SW 1271 (cell line): ENCODE results near the gene GPHN.
"Not testable (repeated sequence)": the region's sequence is repeated elsewhere in the genome, so short reads cannot be mapped to it uniquely, and the experiment has no call there.

ENCODE experiments used
- DNase-seq, 2 experiments: peaks; one replicate each; lab custom pipeline; 2025; lab: John Stamatoyannopoulos, UW

The GPHN gene

GRCh38 chr14:66502836-66503235 lies 5.1 kb upstream of the GPHN start:
- not testable (repeated sequence) for DNase-seq

DNA sequence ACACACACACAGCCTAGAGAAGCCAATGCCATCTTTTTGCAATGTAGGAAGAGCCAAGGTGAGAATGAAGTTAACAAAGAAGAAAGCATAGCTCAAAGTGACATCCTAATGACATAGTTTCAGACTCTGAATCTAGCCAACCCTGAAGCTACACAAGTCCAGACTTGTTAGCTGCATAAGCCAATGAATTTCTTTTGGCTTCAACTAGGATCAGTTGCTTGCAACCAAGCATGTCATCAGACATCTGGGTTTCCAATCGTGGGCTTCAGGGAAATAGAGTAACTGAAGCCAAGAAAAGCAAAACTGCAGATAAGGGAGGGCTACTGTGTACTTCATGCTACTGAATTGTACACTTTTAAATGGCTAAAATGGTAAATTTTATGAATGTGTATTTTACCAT lies 4.4 kb upstream of the GPHN start:
- DNase-seq: no peak

GRCh38 chr14:66507181-66507721 lies 696 bp upstream of the GPHN start:
- peak; percentile 30 to 79 for DNase-seq

- DNase-seq: no peak
Measured at GRCh38 chr14:66508547-66508845, 549 bp downstream of the GPHN start.

- DNase-seq: peak in 1 of 2 experiments; percentile 22
Measured at GRCh38 chr14:66508846-66509621, 1.1 kb downstream of the GPHN start.

GRCh38 chr14:66509874-66510273 lies 1.9 kb downstream of the GPHN start:
- DNase-seq: no peak

DNA sequence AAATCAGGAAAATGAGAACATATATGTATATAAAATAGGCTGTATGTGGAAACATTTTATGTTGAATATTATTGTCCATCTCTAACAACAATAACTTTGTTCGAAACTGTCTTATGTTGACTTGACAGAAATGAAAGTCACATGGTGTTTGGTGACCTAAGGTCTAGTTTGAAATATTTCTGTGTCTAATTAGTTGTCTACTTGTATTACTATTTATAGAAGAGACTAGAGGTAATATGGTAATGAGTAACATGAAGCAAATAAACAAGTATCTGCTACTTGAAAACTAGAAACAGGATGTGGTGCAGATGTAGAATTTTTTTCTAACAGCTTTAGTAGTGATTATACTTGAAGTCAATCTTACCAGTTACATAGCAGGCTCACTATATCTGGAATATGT lies 3.9 kb downstream of the GPHN start:
- no peak for DNase-seq

DNA sequence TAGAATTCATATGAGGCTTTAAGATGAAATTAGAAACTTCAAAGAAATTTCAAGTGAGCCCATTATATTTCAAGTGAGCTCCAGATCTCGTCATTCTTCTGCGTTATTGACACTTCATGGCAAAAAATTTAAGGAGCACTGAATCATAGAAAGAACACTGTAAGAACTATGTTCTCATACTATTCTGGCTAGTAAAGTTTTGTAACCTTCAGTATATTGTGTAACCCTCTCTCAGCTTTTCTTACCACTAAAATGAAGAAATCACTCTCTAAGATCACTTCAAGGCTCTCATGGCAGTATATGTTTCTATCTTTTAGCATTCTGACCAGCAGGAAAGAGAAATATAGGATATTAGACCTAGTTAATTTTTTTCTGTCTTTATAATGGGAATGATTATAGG lies 6.3 kb downstream of the GPHN start:
- DNase-seq: no peak

GRCh38 chr14:66530526-66530925 lies 22.6 kb downstream of the GPHN start:
- DNase-seq: no peak

- DNase-seq: no peak
Measured at GRCh38 chr14:66539034-66539433, 31.1 kb downstream of the GPHN start.

DNA sequence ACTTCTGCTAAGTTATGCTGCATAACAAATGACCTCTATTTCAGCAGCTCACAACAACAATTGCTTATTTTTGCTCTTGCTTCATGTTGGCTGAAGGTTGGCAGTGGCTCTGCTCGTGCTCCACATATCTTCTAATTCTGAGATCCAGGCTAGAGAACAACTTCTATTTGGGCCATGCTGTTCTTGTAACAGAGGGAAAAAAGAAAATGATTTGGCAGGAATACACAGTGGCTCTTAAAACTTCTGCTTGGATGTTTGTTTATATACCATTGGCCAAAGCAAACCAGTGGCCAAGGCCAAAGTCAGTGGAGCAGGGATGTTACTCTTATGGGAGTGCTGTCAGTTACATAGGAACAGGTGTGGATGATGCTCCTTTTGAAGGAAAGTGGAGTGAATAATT lies 32.1 kb downstream of the GPHN start:
- DNase-seq: no peak

DNA sequence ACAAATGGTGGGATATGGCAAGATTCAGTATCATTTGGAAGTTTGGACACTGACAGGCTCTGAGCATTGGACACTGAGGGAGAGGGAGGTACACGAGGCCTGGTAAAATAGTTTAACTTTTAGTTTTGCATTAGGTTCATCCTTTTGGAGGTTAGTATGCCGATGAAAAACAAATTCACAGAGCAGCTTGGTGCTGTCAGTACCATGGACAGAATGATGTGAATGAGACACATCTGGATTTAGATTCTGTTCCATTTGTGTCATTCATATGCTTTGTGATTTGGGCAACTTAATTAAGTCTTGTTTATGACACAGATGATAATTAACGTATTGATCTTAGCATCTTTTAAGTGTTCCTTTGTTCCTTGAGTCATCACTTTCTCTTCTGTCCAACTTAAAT lies 33.7 kb downstream of the GPHN start:
- DNase-seq: no peak

DNA sequence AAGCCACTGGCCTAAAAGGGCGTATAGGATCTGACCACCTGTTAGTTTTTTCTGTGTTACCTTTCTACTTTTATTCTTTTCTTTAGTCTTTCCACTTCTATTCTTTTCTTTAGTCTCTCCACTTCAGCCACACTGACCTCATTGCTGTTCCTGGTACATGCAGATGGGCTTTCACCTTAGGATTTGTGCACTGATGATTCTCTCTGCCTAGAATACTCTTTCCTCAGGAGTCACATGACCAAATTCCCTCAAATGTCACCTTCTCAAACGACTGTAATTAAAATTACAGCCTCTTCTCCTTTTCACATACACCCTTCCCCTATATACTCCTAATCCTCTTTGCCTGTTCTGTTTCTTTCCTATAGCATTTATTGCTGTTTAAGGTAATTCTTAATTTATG lies 36.0 kb downstream of the GPHN start:
- DNase-seq: no peak

DNA sequence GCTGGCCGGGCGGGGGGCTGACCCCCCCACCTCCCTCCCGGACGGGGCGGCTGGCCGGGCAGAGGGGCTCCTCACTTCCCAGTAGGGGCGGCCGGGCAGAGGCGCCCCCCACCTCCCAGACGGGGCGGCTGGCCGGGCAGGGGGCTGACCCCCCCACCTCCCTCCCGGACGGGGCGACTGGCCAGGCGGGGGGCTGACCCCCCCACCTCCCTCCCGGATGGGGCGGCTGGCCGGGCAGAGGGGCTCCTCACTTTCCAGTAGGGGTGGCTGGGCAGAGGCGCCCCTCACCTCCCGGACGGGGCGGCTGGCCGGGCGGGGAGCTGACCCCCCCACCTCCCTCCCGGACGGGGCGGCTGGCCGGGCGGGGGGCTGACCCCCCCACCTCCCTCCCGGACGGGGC lies 37.2 kb downstream of the GPHN start:
- not testable (repeated sequence) for DNase-seq

GRCh38 chr14:66545751-66546150 lies 37.8 kb downstream of the GPHN start:
- not testable (repeated sequence) for DNase-seq

GRCh38 chr14:66563731-66564130 lies 55.8 kb downstream of the GPHN start:
- no peak for DNase-seq

DNA sequence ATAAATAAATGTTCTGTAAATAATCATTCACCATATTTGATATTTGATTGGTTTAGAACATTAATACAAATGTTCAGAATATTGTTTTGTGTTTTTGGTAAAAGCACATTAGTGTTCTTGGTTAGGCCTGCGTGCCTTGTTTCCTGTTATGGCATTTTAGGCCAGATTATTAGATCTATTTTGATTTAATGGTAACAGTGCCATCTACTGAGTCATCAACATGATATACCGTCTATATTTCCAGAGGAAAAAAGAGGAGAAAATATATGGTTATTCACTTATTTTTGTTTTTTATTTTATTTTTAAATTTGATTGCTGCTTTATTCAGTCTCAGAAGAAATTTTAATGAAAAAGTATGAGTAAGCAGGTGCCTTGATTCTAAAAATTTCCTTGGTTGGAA lies 60.3 kb downstream of the GPHN start:
- no peak for DNase-seq

- no peak for DNase-seq
Measured at GRCh38 chr14:66572826-66573225, 64.9 kb downstream of the GPHN start.

DNA sequence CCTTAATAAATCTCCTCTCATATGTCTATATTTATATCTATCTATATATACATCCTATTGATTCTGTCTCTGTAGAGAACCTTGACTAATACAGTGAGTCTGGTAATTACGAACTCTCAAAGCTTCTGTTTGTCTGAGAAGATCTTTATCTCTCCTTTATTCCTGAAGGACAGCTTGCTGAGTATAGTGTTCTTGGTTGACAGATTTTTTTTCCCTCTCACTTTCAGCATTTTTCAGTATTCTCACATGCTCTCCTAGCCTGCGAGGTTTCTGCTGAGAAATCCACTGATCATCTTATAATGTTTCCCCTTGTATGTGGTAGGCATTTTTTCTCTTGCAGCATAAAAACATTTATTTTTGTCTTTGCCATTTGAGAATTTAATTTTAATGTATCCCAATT lies 67.1 kb downstream of the GPHN start:
- DNase-seq: no peak

- no peak for DNase-seq
Measured at GRCh38 chr14:66575939-66576338, 68.0 kb downstream of the GPHN start.

DNA sequence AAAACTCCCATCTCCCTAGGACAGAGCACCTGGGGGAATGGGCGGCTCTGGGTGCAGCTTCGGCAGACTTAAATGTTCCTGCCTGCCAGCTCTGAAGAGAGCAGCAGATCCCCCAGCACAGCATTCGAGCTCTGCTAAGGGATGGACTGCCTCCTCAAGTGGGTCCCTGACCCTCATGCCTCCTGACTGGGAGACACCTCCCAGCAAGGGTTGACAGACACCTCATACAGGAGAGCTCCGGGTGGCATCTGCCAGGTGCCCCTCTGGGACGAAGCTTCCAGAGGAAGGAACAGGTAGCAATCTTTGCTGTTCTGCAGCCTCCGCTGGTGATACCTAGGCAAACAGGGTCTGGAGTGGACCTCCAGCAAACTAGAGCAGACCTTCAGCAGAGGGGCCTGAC lies 79.8 kb downstream of the GPHN start:
- not testable (repeated sequence) for DNase-seq

DNA sequence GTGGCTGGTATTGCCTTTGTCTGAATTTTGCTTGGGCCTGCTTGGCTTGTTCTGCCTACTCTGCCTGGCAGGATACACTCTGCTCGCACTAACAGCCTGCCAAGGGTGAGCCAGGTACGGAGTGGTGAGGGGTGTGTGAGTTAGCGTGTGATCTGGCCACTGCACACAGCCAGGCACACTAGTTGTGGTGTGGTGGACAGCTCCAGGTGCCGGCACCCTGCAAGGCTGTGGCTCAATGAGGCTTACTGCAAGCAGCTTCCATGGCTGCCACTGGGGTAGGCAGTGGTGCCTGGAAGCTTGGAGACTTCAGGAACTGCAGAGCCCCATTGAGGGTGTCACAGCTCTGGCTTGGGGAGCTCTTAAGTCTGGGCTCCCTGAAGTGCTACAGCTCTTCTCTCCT lies 87.4 kb downstream of the GPHN start:
- no peak for DNase-seq

GRCh38 chr14:66596241-66596985 lies 88.5 kb downstream of the GPHN start:
- DNase-seq: no peak

DNA sequence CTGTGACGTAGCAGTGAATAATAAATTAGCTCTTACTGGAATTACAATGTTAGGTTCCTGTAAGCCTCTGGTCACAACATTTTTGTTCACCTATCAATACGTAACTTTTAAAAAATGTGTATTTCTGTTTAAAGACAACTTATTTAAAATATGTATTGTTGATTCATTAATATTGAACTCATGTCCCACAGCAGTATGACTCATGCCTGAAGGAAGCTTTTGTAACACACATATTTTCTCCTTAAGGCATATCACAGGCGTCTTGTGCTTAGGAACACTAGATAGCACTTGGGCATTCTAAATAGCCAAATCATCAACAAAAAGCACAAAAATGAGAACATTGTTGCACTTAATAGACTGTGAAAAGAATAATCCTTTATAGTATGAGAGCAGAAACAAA lies 92.5 kb downstream of the GPHN start:
- no peak for DNase-seq
